A549 (cell line): Measurements from ENCODE around the gene LPIN3.

Experiments used
- CTCF ChIP-seq: fragments of >200 bp; sonication (Bioruptor Twin); formaldehyde crosslinking; IDR thresholded peaks from 3 replicates; pipeline ENCODE4 v1.5.1; 2016
- KDM5A ChIP-seq: fragments of 200-600 bp; sonication (generic); IDR thresholded peaks from 2 replicates; pipeline ENCODE4 v1.6.1; 2016; ENCODE audit warnings: antibody characterized with exemption, mild to moderate bottlenecking
- POLR2A ChIP-seq: IDR thresholded peaks from 2 replicates; pipeline ENCODE4 v1.6.1; 2012; ENCODE audit warnings: mild to moderate bottlenecking, low read length
- SMC3 ChIP-seq: fragments of >200 bp; sonication (Bioruptor Twin); formaldehyde crosslinking; IDR thresholded peaks from 3 replicates; pipeline ENCODE4 v1.6.1; 2018; ENCODE audit warnings: inconsistent platforms

GRCh38 chr20:41394081-41394480 lies 53.5 kb downstream of the LPIN3 start:
- no peak for TF ChIP-seq POLR2A
- TF ChIP-seq CTCF = no peak
- TF ChIP-seq SMC3 = no peak
- no peak for TF ChIP-seq KDM5A
